HepG2 (cell line): Measurements from ENCODE around the gene AWAT1. TPM values are rescaled to one million over a fixed set of nuclear protein-coding genes. Genes with fewer than 3 reads are reported as not detected.

ENCODE experiments used
- ATAC-seq: fragments of 200-7000 bp; cut with Tn5 transposase; 3 replicates; pipeline ENCODE4 v1.9.1; 2020; ENCODE audit warnings: mild to moderate bottlenecking, moderate library complexity
- BruUV-seq: library from RNA; stranded (reverse); fragments of 400-500 nt; replicated peaks from 2 replicates; lab custom pipeline; 2021; lab: Mats Ljungman, UMichigan
- CTCF ChIA-PET: fragments of 300-600 bp; formaldehyde crosslinking; extraction: SDS; loops from one replicate; lab custom pipeline; 2021; ENCODE audit warnings: low total read pairs, inconsistent platforms, low intra/inter-chr PET ratio; lab: Yijun Ruan, JAX
- POLR2A ChIA-PET: fragments of 350-600 bp; sonication (Branson Sonifier 250); formaldehyde crosslinking; loops from one replicate; lab custom pipeline; 2020; ENCODE audit warnings: antibody characterized with exemption, inconsistent platforms; lab: Yijun Ruan, JAX
- DNase-seq: peaks from one replicate; pipeline ENCODE4 v3.0.0-alpha.2; 2015; ENCODE audit warnings: low spot score
- FAIRE-seq: peaks from 3 replicates; lab custom pipeline; 2011; peaks lifted over from hg19 to GRCh38; lab: Jason Lieb, UNC
- H2AFZ ChIP-seq: one replicate; pipeline ENCODE4 v1.6.1; 2011; ENCODE audit warnings: low read length, inconsistent platforms
- H3K27ac ChIP-seq: fragments of 300-600 bp; 3 replicates; pipeline ENCODE4 v1.8.0; 2011; ENCODE audit warnings: mixed run types, mild to moderate bottlenecking, mixed read lengths, low read length, inconsistent platforms; ENCODE audit not compliant: insufficient read depth; ENCODE audit errors: extremely low read length
- H3K27me3 ChIP-seq, 2 experiments: fragments of 200-600 bp in 1 of 2; 2 replicates in 1 of 2; 3 replicates in 1 of 2; pipeline versions ENCODE4 v1.6.0 to v1.8.0; 2011; ENCODE audit warnings: low read length in 2 of 2, mild to moderate bottlenecking in 2 of 2, moderate library complexity in 2 of 2, inconsistent platforms in 1 of 2; ENCODE audit not compliant: insufficient read depth in 2 of 2, control insufficient read depth in 1 of 2
- H3K36me3 ChIP-seq, 2 experiments: fragments of 200-600 bp in 1 of 2; replicated peaks in 1 of 2; 2 replicates in 1 of 2; 3 replicates in 1 of 2; pipeline versions ENCODE4 v1.5.1 to v1.8.0; 2011; ENCODE audit warnings: low read length in 2 of 2, inconsistent platforms in 1 of 2; ENCODE audit not compliant: insufficient read depth in 2 of 2, control insufficient read depth in 1 of 2
- H3K4me1 ChIP-seq: 2 replicates; pipeline ENCODE4 v1.5.1; 2012; ENCODE audit warnings: low read length, inconsistent platforms; ENCODE audit not compliant: insufficient read depth
- H3K4me2 ChIP-seq: 2 replicates; pipeline ENCODE4 v1.6.0; 2011; ENCODE audit warnings: low read depth, low read length, inconsistent platforms
- H3K4me3 ChIP-seq, 3 experiments: fragments of 200-600 bp in 1 of 3; sonication (generic), shearing (Covaris generic) in 1 of 3; replicated peaks in 1 of 3; 2 replicates each; pipeline ENCODE4 v1.5.1; 2011 to 2016; ENCODE audit warnings: low read length in 3 of 3, inconsistent platforms in 2 of 3, low read depth in 2 of 3, mild to moderate bottlenecking in 2 of 3, control low read depth in 1 of 3, mixed read lengths in 1 of 3; ENCODE audit not compliant: insufficient read depth in 1 of 3
- H3K79me2 ChIP-seq: one replicate; pipeline ENCODE4 v1.6.1; 2011; ENCODE audit warnings: low read length, inconsistent platforms; ENCODE audit not compliant: insufficient read depth
- H3K9ac ChIP-seq: 2 replicates; pipeline ENCODE4 v1.6.0; 2011; ENCODE audit warnings: mild to moderate bottlenecking, low read depth, low read length, inconsistent platforms; ENCODE audit not compliant: insufficient read depth
- H3K9me3 ChIP-seq: 2 replicates; pipeline ENCODE4 v1.5.1; 2012; ENCODE audit warnings: mild to moderate bottlenecking, low read length
- H4K20me1 ChIP-seq: 2 replicates; pipeline ENCODE4 v1.6.0; 2011; ENCODE audit warnings: inconsistent platforms, mild to moderate bottlenecking, low read length, moderate library complexity; ENCODE audit not compliant: insufficient read depth
- AFF4 ChIP-seq: sonication (generic); formaldehyde crosslinking; IDR thresholded peaks from 2 replicates; pipeline ENCODE4 v1.4.0; 2020; ENCODE audit warnings: missing genetic modification reagents
- FOXA3 ChIP-seq: IDR thresholded peaks from 2 replicates; pipeline ENCODE4 v1.6.1; 2016; ENCODE audit warnings: missing genetic modification reagents, missing compliant biosample characterization
- FOXP1 ChIP-seq, 2 experiments: fragments of 450-650 bp in 1 of 2; IDR thresholded peaks; 2 replicates each; pipeline ENCODE4 v1.6.1; 2017 to 2018; ENCODE audit warnings: antibody characterized with exemption in 1 of 2
- GFI1 ChIP-seq: sonication (generic); formaldehyde crosslinking; IDR thresholded peaks from 2 replicates; pipeline ENCODE4 v1.5.0; 2020; ENCODE audit warnings: missing genetic modification reagents, mild to moderate bottlenecking, borderline replicate concordance
- HNF4A ChIP-seq: sonication (generic); formaldehyde crosslinking; IDR thresholded peaks from 2 replicates; pipeline ENCODE4 v1.4.0; 2020; ENCODE audit warnings: missing genetic modification reagents
- KDM6A ChIP-seq: IDR thresholded peaks from 2 replicates; pipeline ENCODE4 v1.6.1; 2016; ENCODE audit warnings: low read depth
- MTERF4 ChIP-seq: sonication (generic); formaldehyde crosslinking; IDR thresholded peaks from 2 replicates; pipeline ENCODE4 v1.8.0; 2023; ENCODE audit warnings: mild to moderate bottlenecking, missing genetic modification reagents
- RERE ChIP-seq: IDR thresholded peaks from 2 replicates; pipeline ENCODE4 v1.6.1; 2016; ENCODE audit warnings: low read depth, missing genetic modification reagents, missing compliant biosample characterization
- SYNCRIP ChIP-seq: fragments of 200-400 bp; formaldehyde crosslinking; IDR thresholded peaks from 2 replicates; pipeline ENCODE4 v1.6.1; 2018; ENCODE audit warnings: mild to moderate bottlenecking, low read depth, low read length; ENCODE audit not compliant: insufficient read depth
- TBX2 ChIP-seq: sonication (generic); formaldehyde crosslinking; IDR thresholded peaks from 2 replicates; pipeline ENCODE4 v1.5.0; 2020; ENCODE audit warnings: missing genetic modification reagents, mild to moderate bottlenecking, borderline replicate concordance
- ZNF263 ChIP-seq: sonication (generic); formaldehyde crosslinking; IDR thresholded peaks from 2 replicates; pipeline ENCODE4 v1.4.0; 2020; ENCODE audit warnings: missing genetic modification reagents
- ZNF501 ChIP-seq: sonication (generic); formaldehyde crosslinking; IDR thresholded peaks from 2 replicates; pipeline ENCODE4 v1.5.1; 2020; ENCODE audit warnings: mild to moderate bottlenecking, moderate library complexity, missing genetic modification reagents
- ZNF644 ChIP-seq: IDR thresholded peaks from 2 replicates; pipeline ENCODE4 v1.6.1; 2016; ENCODE audit warnings: low read depth
- WGBS: methylation state at CpG from one replicate; pipeline ENCODE4 v1.1.6; 2017; ENCODE audit warnings: low lambda C conversion rate; 5-methylcytosine and 5-hydroxymethylcytosine counted together
- in situ Hi-C: cut with HindIII; loops from 2 replicates; pipeline ENCODE4 v1.10.0; 2017; ENCODE audit warnings: low pct_unique_long_range_greater_than_20kb; ENCODE audit not compliant: extremely low pct_ligation_motif_present
- intact Hi-C: fragments of 100-400 bp; cut with micrococcal nuclease; formaldehyde crosslinking; loops from one replicate; pipeline ENCODE4 v1.10.0; 2022; ENCODE audit not compliant: unreplicated experiment
- polyA plus RNA-seq, 8 experiments: library from polyadenylated mRNA; depleted of rRNA in 3 of 8; stranded (reverse) in 7 of 8; unstranded in 1 of 8; fragments of >200 nt; fragmentation: Illumina TruSeq in 4 of 8; extraction: Trizol in 4 of 8; gene quantifications; 2 replicates each; pipeline versions ENCODE4 v1.2.1 to v1.2.3, GENCODE V29; 2011 to 2016; ENCODE audit warnings: low read depth in 4 of 8, missing spikeins in 1 of 8, mixed read lengths in 1 of 8; ENCODE audit not compliant: insufficient read depth in 1 of 8
- total RNA-seq, 5 experiments: library from RNA; depleted of rRNA; stranded (reverse); fragments of >200 nt; fragmentation: Illumina TruSeq; extraction: Trizol; gene quantifications; 2 replicates each; pipeline ENCODE4 v1.2.3, GENCODE V29; 2016; ENCODE audit warnings: low read depth in 1 of 5

AWAT1 gene
- total and polyA plus RNA-seq, 2 of the 13 experiments (the other 11 are each of a cell fraction or from before 2014, with no cell fraction given): not detected

- no peak overlapping the region for H3K9ac ChIP-seq
- FAIRE-seq (peak; percentile 82), DNase-seq (peak; percentile 80), ATAC-seq (peak; percentile 94)
- H3K4me2 ChIP-seq: peak overlapping the region; percentile 32; the same call in 1 of the 2 replicates
- H3K27ac ChIP-seq: peak overlapping the region; percentile 38
- H3K4me1 ChIP-seq: peaks cover 12% of the 10 kb centered on the region
- H4K20me1 ChIP-seq: no peaks in the 10 kb centered on the region
- ChIA-PET CTCF (no interaction called here), POLR2A (no interaction called here)
- in situ Hi-C loops (no loop called here), intact Hi-C loops (no loop called here)
- H2AFZ ChIP-seq: peak overlapping the region; percentile 15
- no TSS peak for BruUV-seq
- H3K79me2 ChIP-seq: no peaks in the 10 kb centered on the region
- no peaks in the 10 kb centered on the region for H3K9me3 ChIP-seq
- H3K4me3 ChIP-seq: no peak overlapping the region
- H3K27me3 ChIP-seq: no peaks in the 10 kb centered on the region
- H3K36me3 ChIP-seq: no peaks in the 10 kb centered on the region
- 0% methylated on average over 3 of the region's 5 CpGs for WGBS
- TF ChIP-seq ZNF644 (CRISPR knock-in tag) (no peak), FOXA3 (CRISPR knock-in tag) (peak; percentile 70), TBX2 (peak; percentile 90), ZNF501 (CRISPR knock-in tag) (0 out of 2 replicates have a peak, but pooled peaks have one; percentile 19), GFI1 (CRISPR knock-in tag) (peak; percentile 53; the same call in 1 of the 2 replicates), RERE (peak; percentile 96; the same call in 1 of the 2 replicates), FOXP1 (IDR thresholded peaks at IDR 0.05) (no peak), FOXP1 (CRISPR knock-in tag; IDR thresholded peaks at IDR 0.05) (peak; percentile 63), MTERF4 (CRISPR knock-in tag) (no peak), HNF4A (CRISPR knock-in tag) (no peak), SYNCRIP (no peak), AFF4 (CRISPR knock-in tag) (no peak), ZNF263 (CRISPR knock-in tag) (peak; percentile 90), KDM6A (no peak)
These were observed 14.3 kb upstream of the AWAT1 start for GRCh38 chrX:70219938-70220764.
